Prostate gland (tissue), 2 donors: ENCODE results near the gene CEACAM3.

Source experiments
- POLR2A ChIP-seq: fragments of 450-650 bp; IDR thresholded peaks from one replicate; pipeline ENCODE4 v1.6.1; 2016; ENCODE audit warnings: antibody characterized with exemption, mild to moderate bottlenecking
- TF ChIP-seq, protein P1 (sequence below), 4 experiments: fragments of 200-600 bp in 2 of 4; fragments of 450-650 bp in 2 of 4; sonication (generic) in 2 of 4; IDR thresholded peaks; 1 replicate in 3 of 4; 2 replicates in 1 of 4; pipeline ENCODE4 v1.5.1; 2016 to 2019; ENCODE audit warnings: antibody characterized with exemption in 4 of 4, mild to moderate bottlenecking in 2 of 4, moderate library complexity in 2 of 4

DNA sequence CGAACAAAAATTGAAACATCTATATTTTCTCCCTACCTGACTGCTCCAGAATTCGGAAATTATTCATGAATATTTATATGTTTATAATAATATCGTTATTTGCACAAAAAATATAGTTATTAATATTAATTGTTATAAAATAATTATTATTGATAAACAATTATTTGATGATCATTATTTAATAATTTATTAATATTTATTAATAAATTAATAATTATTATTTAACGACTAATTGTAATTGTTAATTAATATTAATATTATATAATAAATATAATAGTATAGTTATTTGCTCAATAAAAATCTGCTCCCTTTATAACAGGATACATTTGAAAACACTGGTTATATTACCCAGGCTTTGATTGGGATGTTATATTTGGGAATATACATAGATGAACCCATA lies 26.8 kb upstream of the CEACAM3 start:
- TF ChIP-seq POLR2A = no peak
- TF ChIP-seq, protein P1, sequence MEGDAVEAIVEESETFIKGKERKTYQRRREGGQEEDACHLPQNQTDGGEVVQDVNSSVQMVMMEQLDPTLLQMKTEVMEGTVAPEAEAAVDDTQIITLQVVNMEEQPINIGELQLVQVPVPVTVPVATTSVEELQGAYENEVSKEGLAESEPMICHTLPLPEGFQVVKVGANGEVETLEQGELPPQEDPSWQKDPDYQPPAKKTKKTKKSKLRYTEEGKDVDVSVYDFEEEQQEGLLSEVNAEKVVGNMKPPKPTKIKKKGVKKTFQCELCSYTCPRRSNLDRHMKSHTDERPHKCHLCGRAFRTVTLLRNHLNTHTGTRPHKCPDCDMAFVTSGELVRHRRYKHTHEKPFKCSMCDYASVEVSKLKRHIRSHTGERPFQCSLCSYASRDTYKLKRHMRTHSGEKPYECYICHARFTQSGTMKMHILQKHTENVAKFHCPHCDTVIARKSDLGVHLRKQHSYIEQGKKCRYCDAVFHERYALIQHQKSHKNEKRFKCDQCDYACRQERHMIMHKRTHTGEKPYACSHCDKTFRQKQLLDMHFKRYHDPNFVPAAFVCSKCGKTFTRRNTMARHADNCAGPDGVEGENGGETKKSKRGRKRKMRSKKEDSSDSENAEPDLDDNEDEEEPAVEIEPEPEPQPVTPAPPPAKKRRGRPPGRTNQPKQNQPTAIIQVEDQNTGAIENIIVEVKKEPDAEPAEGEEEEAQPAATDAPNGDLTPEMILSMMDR (IDR thresholded peaks at IDR 0.05) = no peak
